NCI-H345 (cell line): ENCODE results near the gene CIITA.

Experiments used
- DNase-seq: peaks from one replicate; lab custom pipeline; 2025; lab: John Stamatoyannopoulos, UW

CIITA gene

GRCh38 chr16:10852286-10852685, 24.7 kb upstream of the CIITA start:
- no peak for DNase-seq

- no peak for DNase-seq
These were observed 24.1 kb upstream of the CIITA start for GRCh38 chr16:10852948-10853347.

- no peak for DNase-seq
These were observed 21.0 kb upstream of the CIITA start for GRCh38 chr16:10856042-10856441.

GRCh38 chr16:10858203-10858602, 18.8 kb upstream of the CIITA start:
- DNase-seq = no peak

GRCh38 chr16:10859020-10859419, 18.0 kb upstream of the CIITA start:
- DNase-seq = no peak

GRCh38 chr16:10859658-10860057, 17.3 kb upstream of the CIITA start:
- DNase-seq = no peak

GRCh38 chr16:10862438-10862837, 14.6 kb upstream of the CIITA start:
- DNase-seq = no peak

- DNase-seq = no peak
These were observed 10.7 kb upstream of the CIITA start for GRCh38 chr16:10865991-10866966.

- DNase-seq = no peak
These were observed 9.8 kb upstream of the CIITA start for GRCh38 chr16:10867199-10867598.

GRCh38 chr16:10868104-10868595, 8.9 kb upstream of the CIITA start:
- DNase-seq = no peak

- no peak for DNase-seq
These were observed 8.2 kb upstream of the CIITA start for GRCh38 chr16:10868596-10869469.

- DNase-seq = no peak
These were observed 6.7 kb upstream of the CIITA start for GRCh38 chr16:10870137-10870776.

GRCh38 chr16:10870808-10871156, 6.2 kb upstream of the CIITA start:
- no peak for DNase-seq

- no peak for DNase-seq
These were observed 5.6 kb upstream of the CIITA start for GRCh38 chr16:10871157-10871991.

GRCh38 chr16:10876315-10876714, 687 bp upstream of the CIITA start:
- DNase-seq = no peak

GRCh38 chr16:10877472-10877946, 507 bp downstream of the CIITA start:
- no peak for DNase-seq

GRCh38 chr16:10878328-10878643, 1.3 kb downstream of the CIITA start:
- no peak for DNase-seq

- no peak for DNase-seq
These were observed 1.9 kb downstream of the CIITA start for GRCh38 chr16:10878644-10879501.

- no peak for DNase-seq
These were observed 2.9 kb downstream of the CIITA start for GRCh38 chr16:10879681-10880589.
